ENCODE measurements around the gene TMEM237.

TMEM237 gene

GRCh38 chr2:201664334-201664733 lies 21.0 kb upstream of the TMEM237 start:
- TF ChIP-seq SIN3A (IDR thresholded peaks at IDR 0.05; ENCODE audit: borderline replicate concordance, insufficient read depth, low read length): no peak
- TF ChIP-seq TAF1 (IDR thresholded peaks at IDR 0.05; ENCODE audit: borderline replicate concordance, insufficient read depth, low read length): no peak
- TF ChIP-seq POLR2AphosphoS5 (IDR thresholded peaks at IDR 0.05; ENCODE audit: low read depth, low read length): no peak
- no peak for TF ChIP-seq REST (IDR thresholded peaks at IDR 0.05; ENCODE audit: insufficient read depth in 1 of 2, low read depth in 2 of 2, low read length in 2 of 2)
- no peak for TF ChIP-seq FOXP2 (optimal IDR thresholded peaks at IDR 0.05; ENCODE audit: borderline replicate concordance, extremely low read depth, extremely low read length, insufficient read depth)

GRCh38 chr2:201661366-201661765 lies 18.1 kb upstream of the TMEM237 start:
- TF ChIP-seq POLR2AphosphoS5 (IDR thresholded peaks at IDR 0.05; ENCODE audit: low read depth, low read length): no peak

GRCh38 chr2:201660293-201660895 lies 17.1 kb upstream of the TMEM237 start:
- no peak for TF ChIP-seq TAF1 (IDR thresholded peaks at IDR 0.05; ENCODE audit: borderline replicate concordance, insufficient read depth, low read length)
- no peak for TF ChIP-seq FOXP2 (optimal IDR thresholded peaks at IDR 0.05; ENCODE audit: borderline replicate concordance, extremely low read depth, extremely low read length, insufficient read depth)
- TF ChIP-seq POLR2AphosphoS5 (IDR thresholded peaks at IDR 0.05; ENCODE audit: low read depth, low read length): no peak
- TF ChIP-seq SIN3A (IDR thresholded peaks at IDR 0.05; ENCODE audit: borderline replicate concordance, insufficient read depth, low read length): no peak

GRCh38 chr2:201656740-201657139 lies 13.4 kb upstream of the TMEM237 start:
- TF ChIP-seq FOXP2 (optimal IDR thresholded peaks at IDR 0.05; ENCODE audit: borderline replicate concordance, extremely low read depth, extremely low read length, insufficient read depth): no peak
- no peak for TF ChIP-seq TAF1 (IDR thresholded peaks at IDR 0.05; ENCODE audit: borderline replicate concordance, insufficient read depth, low read length)
- TF ChIP-seq REST (IDR thresholded peaks at IDR 0.05; ENCODE audit: insufficient read depth in 1 of 2, low read depth in 2 of 2, low read length in 2 of 2): no peak
- no peak for TF ChIP-seq POLR2AphosphoS5 (IDR thresholded peaks at IDR 0.05; ENCODE audit: low read depth, low read length)
- no peak for TF ChIP-seq SIN3A (IDR thresholded peaks at IDR 0.05; ENCODE audit: borderline replicate concordance, insufficient read depth, low read length)

GRCh38 chr2:201656102-201656501 lies 12.8 kb upstream of the TMEM237 start:
- TF ChIP-seq REST (IDR thresholded peaks at IDR 0.05; ENCODE audit: insufficient read depth in 1 of 2, low read depth in 2 of 2, low read length in 2 of 2) (no peak), TAF1 (IDR thresholded peaks at IDR 0.05; ENCODE audit: borderline replicate concordance, insufficient read depth, low read length) (no peak), SIN3A (IDR thresholded peaks at IDR 0.05; ENCODE audit: borderline replicate concordance, insufficient read depth, low read length) (no peak), POLR2AphosphoS5 (IDR thresholded peaks at IDR 0.05; ENCODE audit: low read depth, low read length) (no peak), FOXP2 (optimal IDR thresholded peaks at IDR 0.05; ENCODE audit: borderline replicate concordance, extremely low read depth, extremely low read length, insufficient read depth) (no peak)

- no peak for TF ChIP-seq FOXP2 (optimal IDR thresholded peaks at IDR 0.05; ENCODE audit: borderline replicate concordance, extremely low read depth, extremely low read length, insufficient read depth)
- TF ChIP-seq TAF1 (IDR thresholded peaks at IDR 0.05; ENCODE audit: borderline replicate concordance, insufficient read depth, low read length): no peak
- TF ChIP-seq POLR2AphosphoS5 (IDR thresholded peaks at IDR 0.05; ENCODE audit: low read depth, low read length): no peak
- TF ChIP-seq SIN3A (IDR thresholded peaks at IDR 0.05; ENCODE audit: borderline replicate concordance, insufficient read depth, low read length): no peak
- TF ChIP-seq REST (IDR thresholded peaks at IDR 0.05; ENCODE audit: insufficient read depth in 1 of 2, low read depth in 2 of 2, low read length in 2 of 2): no peak
Measured at GRCh38 chr2:201654616-201655384, 11.5 kb upstream of the TMEM237 start.
